ENCODE results near the gene RBM17. TPM values are rescaled to one million over a fixed set of nuclear protein-coding genes. Genes with fewer than 3 reads are reported as not detected.

RBM17 gene
- total and polyA plus RNA-seq, 4 donors = 65.5 to 103 (median 80.6) TPM

- WGBS, 2 donors = 9 to 20% methylated on average over 22 of the region's 22 CpGs
- H3K27ac ChIP-seq (ENCODE audit: low read depth in 1 of 2, low read length in 1 of 2) = peak overlapping the region in 1 of 2 donors; percentile 62
- peak; percentile 84 for ATAC-seq (ENCODE audit: insufficient read depth, low FRiP score)
- TF ChIP-seq, protein P1, sequence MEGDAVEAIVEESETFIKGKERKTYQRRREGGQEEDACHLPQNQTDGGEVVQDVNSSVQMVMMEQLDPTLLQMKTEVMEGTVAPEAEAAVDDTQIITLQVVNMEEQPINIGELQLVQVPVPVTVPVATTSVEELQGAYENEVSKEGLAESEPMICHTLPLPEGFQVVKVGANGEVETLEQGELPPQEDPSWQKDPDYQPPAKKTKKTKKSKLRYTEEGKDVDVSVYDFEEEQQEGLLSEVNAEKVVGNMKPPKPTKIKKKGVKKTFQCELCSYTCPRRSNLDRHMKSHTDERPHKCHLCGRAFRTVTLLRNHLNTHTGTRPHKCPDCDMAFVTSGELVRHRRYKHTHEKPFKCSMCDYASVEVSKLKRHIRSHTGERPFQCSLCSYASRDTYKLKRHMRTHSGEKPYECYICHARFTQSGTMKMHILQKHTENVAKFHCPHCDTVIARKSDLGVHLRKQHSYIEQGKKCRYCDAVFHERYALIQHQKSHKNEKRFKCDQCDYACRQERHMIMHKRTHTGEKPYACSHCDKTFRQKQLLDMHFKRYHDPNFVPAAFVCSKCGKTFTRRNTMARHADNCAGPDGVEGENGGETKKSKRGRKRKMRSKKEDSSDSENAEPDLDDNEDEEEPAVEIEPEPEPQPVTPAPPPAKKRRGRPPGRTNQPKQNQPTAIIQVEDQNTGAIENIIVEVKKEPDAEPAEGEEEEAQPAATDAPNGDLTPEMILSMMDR (IDR thresholded peaks at IDR 0.05; ENCODE audit: control extremely low read depth, extremely low read depth) = peak; percentile 38
- no peaks in the 10 kb centered on the region for H3K36me3 ChIP-seq (ENCODE audit: control insufficient read depth in 4 of 4, insufficient read depth in 4 of 4, low read length in 4 of 4)
- peak; percentile 66 to 76 (median 72) for DNase-seq
- no peaks in the 10 kb centered on the region for H3K27me3 ChIP-seq (ENCODE audit: control insufficient read depth in 3 of 3, insufficient read depth in 3 of 3, low read length in 2 of 3)
- H3K9me3 ChIP-seq (ENCODE audit: control insufficient read depth in 4 of 4, insufficient read depth in 3 of 4, low read length in 3 of 4) = no peaks in the 10 kb centered on the region
- H3K9ac ChIP-seq (ENCODE audit: insufficient read depth in 1 of 2, low read length in 2 of 2) = no peak overlapping the region
- H3K4me3 ChIP-seq = no peak overlapping the region
- peaks cover 0 to 14% (median 0%) of the 10 kb centered on the region in 5 donors for H3K4me1 ChIP-seq (ENCODE audit: control insufficient read depth in 5 of 5, insufficient read depth in 5 of 5, low read length in 5 of 5)
Measured at GRCh38 chr10:6151087-6151977, 62.5 kb downstream of the RBM17 start.

DNA sequence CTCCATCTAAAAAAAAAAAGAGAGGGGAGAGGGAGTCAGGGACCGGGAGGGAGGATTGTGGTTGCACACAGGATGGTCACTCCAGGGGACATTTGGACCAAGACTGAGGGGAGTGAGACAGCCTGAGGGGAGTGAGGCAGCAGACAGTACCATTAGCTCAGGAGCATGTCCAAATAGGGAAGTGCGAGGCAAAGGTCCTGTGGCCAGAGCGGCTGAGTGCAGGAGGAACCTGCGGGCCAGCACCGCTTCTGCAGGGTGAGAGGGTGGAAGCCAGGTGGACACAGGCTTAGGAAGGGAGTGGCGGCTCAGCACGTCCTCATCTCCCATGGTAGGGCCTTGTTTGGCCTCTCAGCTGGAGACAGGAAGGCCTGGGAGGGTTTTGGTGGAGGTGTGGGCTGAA is 65.0 kb downstream of the RBM17 start:
- no peak overlapping the region for H3K4me3 ChIP-seq
- H3K27ac ChIP-seq (ENCODE audit: low read depth in 1 of 2, low read length in 1 of 2) = no peak overlapping the region
- H3K9ac ChIP-seq (ENCODE audit: insufficient read depth in 1 of 2, low read length in 2 of 2) = no peak overlapping the region
- no peaks in the 10 kb centered on the region for H3K9me3 ChIP-seq (ENCODE audit: control insufficient read depth in 4 of 4, insufficient read depth in 3 of 4, low read length in 3 of 4)
- no peak for DNase-seq
- H3K4me1 ChIP-seq (ENCODE audit: control insufficient read depth in 5 of 5, insufficient read depth in 5 of 5, low read length in 5 of 5) = peaks cover 0 to 8% (median 0%) of the 10 kb centered on the region in 5 donors
- TF ChIP-seq, protein P1 (IDR thresholded peaks at IDR 0.05; ENCODE audit: control extremely low read depth, extremely low read depth) = no peak
- no peak for ATAC-seq (ENCODE audit: insufficient read depth, low FRiP score)
- no peaks in the 10 kb centered on the region for H3K36me3 ChIP-seq (ENCODE audit: control insufficient read depth in 4 of 4, insufficient read depth in 4 of 4, low read length in 4 of 4)
- no peaks in the 10 kb centered on the region for H3K27me3 ChIP-seq (ENCODE audit: control insufficient read depth in 3 of 3, insufficient read depth in 3 of 3, low read length in 2 of 3)
- WGBS, 2 donors = 64 to 76% methylated on average over 7 of the region's 7 CpGs

DNA sequence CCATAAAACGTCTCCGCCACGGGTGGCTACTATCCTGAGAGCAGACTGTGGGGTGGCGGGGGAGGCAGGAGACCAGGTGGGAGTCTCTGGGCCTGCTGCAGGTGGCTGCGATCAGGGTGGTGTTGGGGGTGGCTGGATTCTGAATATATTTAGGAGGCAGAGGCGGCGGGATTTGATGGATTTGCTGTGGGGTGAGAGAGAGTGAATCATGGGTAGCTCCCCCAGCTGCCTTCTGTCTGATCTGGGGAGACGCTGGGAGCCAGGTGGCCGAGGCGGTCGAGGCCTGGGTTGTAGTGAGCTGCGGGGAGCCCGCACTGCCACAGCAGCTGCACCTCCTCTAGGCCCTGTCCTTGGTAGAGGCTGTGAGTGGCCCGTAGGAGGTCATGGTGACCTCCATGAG is 65.7 kb downstream of the RBM17 start:
- Histone ChIP-seq H3K4me1 (ENCODE audit: control insufficient read depth in 5 of 5, insufficient read depth in 5 of 5, low read length in 5 of 5) (peaks cover 0 to 8% (median 0%) of the 10 kb centered on the region in 5 donors), H3K27me3 (ENCODE audit: control insufficient read depth in 3 of 3, insufficient read depth in 3 of 3, low read length in 2 of 3) (no peaks in the 10 kb centered on the region), H3K9ac (ENCODE audit: insufficient read depth in 1 of 2, low read length in 2 of 2) (no peak overlapping the region), H3K4me3 (no peak overlapping the region), H3K36me3 (ENCODE audit: control insufficient read depth in 4 of 4, insufficient read depth in 4 of 4, low read length in 4 of 4) (no peaks in the 10 kb centered on the region), H3K9me3 (ENCODE audit: control insufficient read depth in 4 of 4, insufficient read depth in 3 of 4, low read length in 3 of 4) (no peaks in the 10 kb centered on the region), H3K27ac (ENCODE audit: low read depth in 1 of 2, low read length in 1 of 2) (no peak overlapping the region)
- 92 to 97% methylated on average over 14 of the region's 14 CpGs for WGBS, 2 donors
- TF ChIP-seq, protein P1 (IDR thresholded peaks at IDR 0.05; ENCODE audit: control extremely low read depth, extremely low read depth) = no peak
- DNase-seq (no peak), ATAC-seq (ENCODE audit: insufficient read depth, low FRiP score) (no peak)
